Activated CD8-positive, alpha-beta memory T cell treated with anti-CD3 and anti-CD28 coated beads for 4 hours (primary cell): ENCODE measurements around the gene CDC42SE2.
"Not testable (repeated sequence)": the region's sequence is repeated elsewhere in the genome, so short reads cannot be mapped to it uniquely, and the experiment has no call there.

ENCODE experiments used
- DNase-seq, 2 donors: peaks; one replicate each; pipeline ENCODE4 v3.0.0-alpha.2; 2020; ENCODE audit warnings: low read depth in 2 of 2

The CDC42SE2 gene

GRCh38 chr5:131250751-131251475, 12.9 kb upstream of the CDC42SE2 start:
- DNase-seq: no peak

- DNase-seq: peak in 1 of 2 donors; percentile 67
Observed at GRCh38 chr5:131252824-131253171, 11.1 kb upstream of the CDC42SE2 start.

- not testable (repeated sequence) for DNase-seq
Observed at GRCh38 chr5:131254025-131254424, 9.8 kb upstream of the CDC42SE2 start.

- no peak for DNase-seq
Observed at GRCh38 chr5:131254741-131255140, 9.1 kb upstream of the CDC42SE2 start.

GRCh38 chr5:131256507-131256823, 7.4 kb upstream of the CDC42SE2 start:
- no peak for DNase-seq

- DNase-seq: no peak
Observed at GRCh38 chr5:131258733-131259132, 5.1 kb upstream of the CDC42SE2 start.

- DNase-seq: no peak
Observed at GRCh38 chr5:131259326-131259725, 4.5 kb upstream of the CDC42SE2 start.

- no peak for DNase-seq
Observed at GRCh38 chr5:131260895-131261294, 3.0 kb upstream of the CDC42SE2 start.

- no peak for DNase-seq
Observed at GRCh38 chr5:131261483-131261882, 2.4 kb upstream of the CDC42SE2 start.

- no peak for DNase-seq
Observed at GRCh38 chr5:131262953-131263541, 806 bp upstream of the CDC42SE2 start.

- no peak for DNase-seq
Observed at GRCh38 chr5:131264451-131265099, 722 bp downstream of the CDC42SE2 start.

GRCh38 chr5:131265311-131265803, 1.5 kb downstream of the CDC42SE2 start:
- no peak for DNase-seq

- no peak for DNase-seq
Observed at GRCh38 chr5:131266370-131267060, 2.7 kb downstream of the CDC42SE2 start.

- no peak for DNase-seq
Observed at GRCh38 chr5:131268758-131269370, 5.0 kb downstream of the CDC42SE2 start.

- DNase-seq: no peak
Observed at GRCh38 chr5:131270809-131271208, 7.0 kb downstream of the CDC42SE2 start.

- DNase-seq: not testable (repeated sequence)
Observed at GRCh38 chr5:131271888-131272287, 8.0 kb downstream of the CDC42SE2 start.

GRCh38 chr5:131272307-131272706, 8.5 kb downstream of the CDC42SE2 start:
- no peak for DNase-seq

GRCh38 chr5:131272724-131273123, 8.9 kb downstream of the CDC42SE2 start:
- no peak for DNase-seq

- DNase-seq: no peak
Observed at GRCh38 chr5:131274326-131275063, 10.6 kb downstream of the CDC42SE2 start.

GRCh38 chr5:131276072-131276471, 12.2 kb downstream of the CDC42SE2 start:
- DNase-seq: no peak

- no peak for DNase-seq
Observed at GRCh38 chr5:131277447-131277846, 13.6 kb downstream of the CDC42SE2 start.
